ENCODE measurements around the gene SMC1B. TPM values are rescaled to one million over a fixed set of nuclear protein-coding genes. Genes with fewer than 3 reads are reported as not detected.
A peak's percentile ranks its signal among the peaks of the same experiment; 100 is the strongest.

The SMC1B gene
- total RNA-seq, 1 donor from 2014 or later = 0.06 TPM

DNA sequence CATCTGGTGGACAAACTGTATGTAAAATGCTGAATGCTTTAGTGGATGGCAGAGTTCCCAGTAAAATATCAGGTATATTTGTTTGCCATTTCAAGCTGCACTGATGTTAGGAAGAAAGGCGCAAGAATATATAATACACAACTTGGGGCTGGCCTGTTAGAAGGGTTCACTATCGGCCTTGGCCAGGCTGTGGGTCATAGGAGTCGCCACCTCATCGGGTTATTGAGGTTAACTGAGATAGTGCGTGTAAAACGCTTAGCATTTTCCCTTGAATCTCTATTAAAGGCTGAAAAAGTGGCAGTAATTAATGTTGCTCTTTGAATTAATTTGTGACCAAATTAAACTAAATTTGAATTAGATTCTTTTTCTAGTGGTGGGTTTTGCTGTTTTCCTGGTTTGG lies 98.6 kb downstream of the SMC1B start:
- Mint-ChIP-seq H3K9me3 (no peaks in the 10 kb centered on the region), H3K4me3 (no peak overlapping the region), H3K27me3 (ENCODE audit: insufficient read depth, low read depth) (peaks cover 8% of the 10 kb centered on the region), H3K36me3 (peaks cover 5% of the 10 kb centered on the region), H3K4me1 (peaks cover 45% of the 10 kb centered on the region), H3K27ac (no peak overlapping the region)
- H3K27ac ChIP-seq = no peak overlapping the region
- DNase-seq (ENCODE audit: low spot score) = no peak
- peaks cover 22% of the 10 kb centered on the region for H3F3A ChIP-seq (ENCODE audit: low read depth)
- no peak overlapping the region for H3K4me3 ChIP-seq
- H3K27me3 ChIP-seq = peaks cover 10% of the 10 kb centered on the region
- no peak overlapping the region for H2AFZ ChIP-seq (replicated peaks)
- no peak overlapping the region for H3K9ac ChIP-seq
- H3K4me2 ChIP-seq = no peak overlapping the region
- H3K9me3 ChIP-seq (ENCODE audit: low read depth) = no peaks in the 10 kb centered on the region
- H3K4me1 ChIP-seq = peaks cover 34% of the 10 kb centered on the region
- H3K36me3 ChIP-seq = no peaks in the 10 kb centered on the region
- peaks cover 66% of the 10 kb centered on the region for H3K79me2 ChIP-seq (ENCODE audit: low read depth)
- H4K20me1 ChIP-seq (ENCODE audit: low read depth) = peaks cover 51% of the 10 kb centered on the region
- TF ChIP-seq, protein P1, sequence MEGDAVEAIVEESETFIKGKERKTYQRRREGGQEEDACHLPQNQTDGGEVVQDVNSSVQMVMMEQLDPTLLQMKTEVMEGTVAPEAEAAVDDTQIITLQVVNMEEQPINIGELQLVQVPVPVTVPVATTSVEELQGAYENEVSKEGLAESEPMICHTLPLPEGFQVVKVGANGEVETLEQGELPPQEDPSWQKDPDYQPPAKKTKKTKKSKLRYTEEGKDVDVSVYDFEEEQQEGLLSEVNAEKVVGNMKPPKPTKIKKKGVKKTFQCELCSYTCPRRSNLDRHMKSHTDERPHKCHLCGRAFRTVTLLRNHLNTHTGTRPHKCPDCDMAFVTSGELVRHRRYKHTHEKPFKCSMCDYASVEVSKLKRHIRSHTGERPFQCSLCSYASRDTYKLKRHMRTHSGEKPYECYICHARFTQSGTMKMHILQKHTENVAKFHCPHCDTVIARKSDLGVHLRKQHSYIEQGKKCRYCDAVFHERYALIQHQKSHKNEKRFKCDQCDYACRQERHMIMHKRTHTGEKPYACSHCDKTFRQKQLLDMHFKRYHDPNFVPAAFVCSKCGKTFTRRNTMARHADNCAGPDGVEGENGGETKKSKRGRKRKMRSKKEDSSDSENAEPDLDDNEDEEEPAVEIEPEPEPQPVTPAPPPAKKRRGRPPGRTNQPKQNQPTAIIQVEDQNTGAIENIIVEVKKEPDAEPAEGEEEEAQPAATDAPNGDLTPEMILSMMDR (IDR thresholded peaks at IDR 0.05) = no peak

DNA sequence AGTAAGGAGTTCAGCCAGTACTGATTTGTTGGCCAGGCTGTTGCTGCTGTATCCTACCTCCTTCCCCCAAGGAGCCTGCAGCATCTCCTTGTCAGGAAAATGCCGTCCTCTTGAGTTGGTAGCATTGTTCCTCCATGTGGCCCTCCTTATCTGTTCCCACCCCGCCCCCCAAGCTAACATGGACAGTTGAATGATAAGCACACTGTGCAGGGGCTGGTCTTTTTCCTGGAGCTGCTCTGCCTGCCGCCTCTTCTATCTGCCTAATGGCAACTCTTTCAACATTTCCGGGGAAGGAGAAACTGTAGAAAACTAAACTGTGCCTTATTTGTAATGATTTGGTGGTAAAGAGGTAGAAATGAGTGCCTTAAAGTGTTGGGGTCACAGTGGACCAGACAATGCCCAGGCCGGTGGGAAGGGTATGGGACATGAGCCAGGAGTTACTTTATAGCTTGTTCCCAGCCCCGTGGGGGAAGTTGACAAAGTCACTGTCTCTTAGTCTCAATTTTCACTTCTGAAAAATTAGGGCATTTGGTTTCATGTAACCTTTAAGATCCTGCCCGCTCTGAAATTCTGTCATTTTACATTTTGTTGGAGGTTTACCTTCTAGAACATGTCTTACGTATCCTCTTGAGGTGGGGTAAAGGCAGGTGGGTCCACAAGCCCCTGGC lies 99.2 kb downstream of the SMC1B start:
- peaks cover 25% of the 10 kb centered on the region for H3F3A ChIP-seq (ENCODE audit: low read depth)
- H3K4me3 ChIP-seq = no peak overlapping the region
- Mint-ChIP-seq H3K9me3 (no peaks in the 10 kb centered on the region), H3K4me1 (peaks cover 42% of the 10 kb centered on the region), H3K27me3 (ENCODE audit: insufficient read depth, low read depth) (peaks cover 8% of the 10 kb centered on the region), H3K36me3 (peaks cover 5% of the 10 kb centered on the region), H3K27ac (no peak overlapping the region), H3K4me3 (no peak overlapping the region)
- no peak overlapping the region for H2AFZ ChIP-seq (replicated peaks)
- H3K9me3 ChIP-seq (ENCODE audit: low read depth) = no peaks in the 10 kb centered on the region
- peaks cover 60% of the 10 kb centered on the region for H3K79me2 ChIP-seq (ENCODE audit: low read depth)
- peaks cover 30% of the 10 kb centered on the region for H3K4me1 ChIP-seq
- no peak overlapping the region for H3K4me2 ChIP-seq
- peaks cover 10% of the 10 kb centered on the region for H3K27me3 ChIP-seq
- no peak overlapping the region for H3K27ac ChIP-seq
- H3K36me3 ChIP-seq = no peaks in the 10 kb centered on the region
- peaks cover 45% of the 10 kb centered on the region for H4K20me1 ChIP-seq (ENCODE audit: low read depth)
- no peak for DNase-seq (ENCODE audit: low spot score)
- H3K9ac ChIP-seq = no peak overlapping the region
- TF ChIP-seq, protein P1 (IDR thresholded peaks at IDR 0.05) = no peak
- TF ChIP-seq EZH2 (IDR thresholded peaks at IDR 0.05) = no peak
- no peak for TF ChIP-seq EZH2phosphoT487 (IDR thresholded peaks at IDR 0.05)

DNA sequence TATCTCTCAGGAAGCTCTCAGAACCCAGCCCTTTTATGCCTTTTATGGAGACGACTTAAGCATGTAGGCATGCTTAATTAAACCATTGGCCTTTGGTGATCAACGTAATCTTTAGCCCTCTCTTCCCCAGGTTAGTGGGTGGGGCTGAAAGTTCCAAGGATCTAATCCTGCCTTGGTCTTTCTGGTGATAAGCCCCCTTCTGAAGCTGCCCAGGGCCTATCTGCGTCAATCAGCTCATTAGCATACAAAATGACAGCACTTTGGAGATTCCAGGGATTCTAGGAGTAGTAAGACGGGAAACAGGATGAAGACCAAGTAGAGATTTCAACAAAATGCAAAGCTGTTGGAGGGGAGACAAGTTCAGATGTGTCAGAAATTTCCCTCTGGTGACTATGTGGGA lies 100.5 kb downstream of the SMC1B start:
- H3K4me1 Mint-ChIP-seq = peaks cover 36% of the 10 kb centered on the region
- H3K79me2 ChIP-seq (ENCODE audit: low read depth) = peaks cover 48% of the 10 kb centered on the region
- no peaks in the 10 kb centered on the region for H3K36me3 ChIP-seq
- H3K4me3 Mint-ChIP-seq = peak overlapping the region; percentile 46
- DNase-seq (ENCODE audit: low spot score) = peak; percentile 74
- no peak for TF ChIP-seq EZH2phosphoT487 (IDR thresholded peaks at IDR 0.05)
- no peak for TF ChIP-seq EZH2 (IDR thresholded peaks at IDR 0.05)
- TF ChIP-seq, protein P1 (IDR thresholded peaks at IDR 0.05) = no peak
- no peaks in the 10 kb centered on the region for H3K9me3 Mint-ChIP-seq
- no peak overlapping the region for H3K27ac Mint-ChIP-seq
- no peak overlapping the region for H3K27ac ChIP-seq
- peaks cover 5% of the 10 kb centered on the region for H3K36me3 Mint-ChIP-seq
- peaks cover 32% of the 10 kb centered on the region for H4K20me1 ChIP-seq (ENCODE audit: low read depth)
- H3K27me3 ChIP-seq = peaks cover 10% of the 10 kb centered on the region
- no peak overlapping the region for H2AFZ ChIP-seq (replicated peaks)
- peaks cover 27% of the 10 kb centered on the region for H3F3A ChIP-seq (ENCODE audit: low read depth)
- no peaks in the 10 kb centered on the region for H3K9me3 ChIP-seq (ENCODE audit: low read depth)
- H3K4me2 ChIP-seq = peak overlapping the region; percentile 7
- H3K27me3 Mint-ChIP-seq (ENCODE audit: insufficient read depth, low read depth) = peaks cover 8% of the 10 kb centered on the region
- H3K4me3 ChIP-seq = no peak overlapping the region
- H3K4me1 ChIP-seq = peaks cover 25% of the 10 kb centered on the region
- no peak overlapping the region for H3K9ac ChIP-seq

All from neural progenitor cell (in vitro differentiated cells).